HG03520 (cell line): ENCODE results near the gene TPGS1.

ENCODE experiments used
- ATAC-seq: cut with Tn5 transposase; IDR thresholded peaks from one replicate; pipeline ENCODE4 v1.9.1; 2021; ENCODE audit warnings: mild to moderate bottlenecking, moderate library complexity; ENCODE audit not compliant: unreplicated experiment

Gene TPGS1

GRCh38 chr19:538641-539428 is 31.5 kb downstream of the TPGS1 start:
- no peak for ATAC-seq

- no peak for ATAC-seq
Measured at GRCh38 chr19:539429-540030, 32.2 kb downstream of the TPGS1 start.

GRCh38 chr19:540867-541637 is 33.8 kb downstream of the TPGS1 start:
- ATAC-seq, result no peak

GRCh38 chr19:541699-542098 is 34.4 kb downstream of the TPGS1 start:
- ATAC-seq, result no peak

- no peak for ATAC-seq
Measured at GRCh38 chr19:542173-542866, 35.0 kb downstream of the TPGS1 start.

- no peak for ATAC-seq
Measured at GRCh38 chr19:543910-544608, 36.8 kb downstream of the TPGS1 start, which contains the start of gene GZMM. TSS of gene GZMM (plus strand) at chr19:544053. CDS start at chr19:544072, 19 bp downstream.

GRCh38 chr19:547117-547516 is 39.8 kb downstream of the TPGS1 start:
- ATAC-seq, result no peak

GRCh38 chr19:547836-548720 is 40.8 kb downstream of the TPGS1 start:
- no peak for ATAC-seq

GRCh38 chr19:548886-549830 is 41.9 kb downstream of the TPGS1 start:
- ATAC-seq, result no peak

GRCh38 chr19:554817-555216 is 47.5 kb downstream of the TPGS1 start:
- no peak for ATAC-seq

GRCh38 chr19:555474-555808 is 48.1 kb downstream of the TPGS1 start:
- ATAC-seq, result no peak

- no peak for ATAC-seq
Measured at GRCh38 chr19:556611-557382, 49.5 kb downstream of the TPGS1 start.

GRCh38 chr19:558770-559439 is 51.6 kb downstream of the TPGS1 start:
- no peak for ATAC-seq

- no peak for ATAC-seq
Measured at GRCh38 chr19:560121-560520, 52.8 kb downstream of the TPGS1 start.

- ATAC-seq, result no peak
Measured at GRCh38 chr19:566403-566802, 59.1 kb downstream of the TPGS1 start.

GRCh38 chr19:566844-567243 is 59.5 kb downstream of the TPGS1 start:
- no peak for ATAC-seq

- ATAC-seq, result no peak
Measured at GRCh38 chr19:567296-567900, 60.1 kb downstream of the TPGS1 start.
